ENCODE data around the gene ACVR1B.
"Not testable (repeated sequence)": the region's sequence is repeated elsewhere in the genome, so short reads cannot be mapped to it uniquely, and the experiment has no call there.

The ACVR1B gene

DNA sequence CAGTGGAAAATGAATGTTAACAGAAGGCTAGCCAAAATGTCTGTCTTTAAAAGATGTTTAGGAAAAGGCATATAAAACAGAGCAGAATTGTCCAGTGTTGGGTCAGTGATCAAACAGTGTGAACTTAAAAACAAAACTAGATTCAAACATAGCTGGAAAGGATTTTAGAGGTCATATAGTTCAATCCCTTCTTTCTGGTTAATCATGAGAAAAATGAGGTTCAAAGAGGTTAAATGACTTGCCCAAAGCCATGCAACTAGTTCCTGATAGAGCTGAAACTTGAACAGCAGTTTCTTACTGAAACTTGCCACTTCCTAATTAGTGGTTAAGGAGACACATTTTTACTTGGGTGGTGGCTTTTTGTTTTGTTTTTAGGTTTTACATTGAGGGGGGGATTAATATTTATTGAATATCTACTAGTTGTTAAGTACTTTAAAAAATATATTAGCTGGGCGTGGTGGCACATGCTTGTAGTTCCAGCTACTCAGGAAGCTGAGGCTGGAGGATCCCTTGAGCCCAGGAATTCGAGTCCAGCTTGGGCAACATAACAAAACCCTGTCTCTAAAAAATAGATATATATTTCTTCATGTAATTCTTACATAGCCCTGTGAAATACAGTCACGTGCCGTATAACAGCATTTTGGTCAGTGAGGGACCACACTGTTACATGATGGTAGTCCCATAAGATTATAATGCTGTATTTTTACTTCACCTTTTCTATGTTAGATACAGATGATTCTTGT, 20.4 kb downstream of the ACVR1B start:
- DNase-seq, result no peak

GRCh38 chr12:51972422-51972812, 20.9 kb downstream of the ACVR1B start:
- DNase-seq, result no peak

DNA sequence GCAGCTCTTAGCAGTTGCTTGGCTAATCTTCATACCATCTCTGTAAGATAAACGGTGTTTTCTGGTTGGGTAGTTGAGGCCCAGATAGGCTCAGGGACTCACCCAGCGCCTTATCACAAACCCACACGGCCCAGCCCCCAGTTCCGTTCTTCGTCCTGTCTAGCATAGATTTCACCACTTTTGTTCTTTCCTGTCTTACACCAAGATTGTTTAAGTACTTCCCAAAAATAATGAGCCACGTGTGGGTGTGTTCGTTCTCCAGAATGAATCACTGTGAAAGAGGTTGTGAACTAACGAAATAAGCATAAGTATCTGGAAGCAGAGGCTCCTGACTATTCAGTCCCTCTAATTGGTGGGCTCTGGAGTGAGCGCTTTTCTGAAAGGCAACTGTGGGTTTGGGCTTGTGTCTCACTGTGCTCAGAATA, 21.4 kb downstream of the ACVR1B start:
- peak; percentile 64 for DNase-seq

- DNase-seq, result no peak
Measured at GRCh38 chr12:51973560-51973959, 22.1 kb downstream of the ACVR1B start.

GRCh38 chr12:51974646-51975045, 23.1 kb downstream of the ACVR1B start:
- no peak for DNase-seq

GRCh38 chr12:51975196-51975595, 23.7 kb downstream of the ACVR1B start:
- no peak for DNase-seq

- no peak for DNase-seq
Measured at GRCh38 chr12:51976376-51977160, 25.1 kb downstream of the ACVR1B start.

DNA sequence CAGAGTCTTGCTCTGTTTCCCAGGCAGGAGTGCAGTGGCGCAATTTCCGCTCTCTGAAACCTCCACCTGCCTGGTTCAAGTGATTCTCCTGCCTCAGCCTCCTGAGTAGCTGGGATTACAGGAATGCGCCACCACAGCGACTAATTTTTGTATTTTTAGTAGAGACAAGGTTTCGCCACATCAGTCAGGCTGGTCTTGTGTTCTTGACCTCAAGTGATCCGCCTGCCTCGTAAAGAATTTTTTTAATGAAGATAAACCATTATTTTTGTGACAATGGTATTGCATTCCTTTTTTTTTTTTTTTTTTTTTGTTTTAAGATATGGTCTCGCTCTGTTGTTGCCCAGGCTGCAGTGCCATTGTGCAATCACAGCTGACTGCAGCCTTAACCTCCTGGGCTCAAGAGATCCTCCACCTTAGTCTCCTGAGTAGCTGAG, 25.8 kb downstream of the ACVR1B start:
- no peak for DNase-seq

GRCh38 chr12:51979306-51979705, 27.8 kb downstream of the ACVR1B start:
- DNase-seq, result not testable (repeated sequence)

GRCh38 chr12:51980051-51980808, 28.7 kb downstream of the ACVR1B start:
- peak; percentile 72 for DNase-seq

DNA sequence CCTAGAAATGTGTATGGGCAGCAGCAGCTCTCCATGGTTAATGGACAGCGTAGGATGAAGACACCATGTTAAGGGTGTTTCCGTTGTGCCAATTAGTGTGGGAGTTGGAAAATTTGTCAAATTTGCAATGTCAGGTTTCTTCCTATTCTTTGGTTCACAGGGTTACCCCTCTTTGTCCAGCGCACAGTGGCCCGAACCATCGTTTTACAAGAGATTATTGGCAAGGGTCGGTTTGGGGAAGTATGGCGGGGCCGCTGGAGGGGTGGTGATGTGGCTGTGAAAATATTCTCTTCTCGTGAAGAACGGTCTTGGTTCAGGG, 29.3 kb downstream of the ACVR1B start:
- DNase-seq, result no peak

- no peak for DNase-seq
Measured at GRCh38 chr12:51984657-51985056, 33.2 kb downstream of the ACVR1B start.

- DNase-seq, result no peak
Measured at GRCh38 chr12:51985154-51985835, 33.8 kb downstream of the ACVR1B start.

- DNase-seq, result no peak
Measured at GRCh38 chr12:51986834-51987233, 35.3 kb downstream of the ACVR1B start.

- no peak for DNase-seq
Measured at GRCh38 chr12:51992246-51992645, 40.7 kb downstream of the ACVR1B start.

GRCh38 chr12:51994539-51994820, 43.0 kb downstream of the ACVR1B start:
- DNase-seq, result no peak

GRCh38 chr12:51994959-51995358, 43.5 kb downstream of the ACVR1B start:
- DNase-seq, result no peak

GRCh38 chr12:51997136-51997535, 45.6 kb downstream of the ACVR1B start:
- no peak for DNase-seq

- no peak for DNase-seq
Measured at GRCh38 chr12:52003016-52003550, 51.6 kb downstream of the ACVR1B start.

- no peak for DNase-seq
Measured at GRCh38 chr12:52003591-52003990, 52.1 kb downstream of the ACVR1B start.

DNA sequence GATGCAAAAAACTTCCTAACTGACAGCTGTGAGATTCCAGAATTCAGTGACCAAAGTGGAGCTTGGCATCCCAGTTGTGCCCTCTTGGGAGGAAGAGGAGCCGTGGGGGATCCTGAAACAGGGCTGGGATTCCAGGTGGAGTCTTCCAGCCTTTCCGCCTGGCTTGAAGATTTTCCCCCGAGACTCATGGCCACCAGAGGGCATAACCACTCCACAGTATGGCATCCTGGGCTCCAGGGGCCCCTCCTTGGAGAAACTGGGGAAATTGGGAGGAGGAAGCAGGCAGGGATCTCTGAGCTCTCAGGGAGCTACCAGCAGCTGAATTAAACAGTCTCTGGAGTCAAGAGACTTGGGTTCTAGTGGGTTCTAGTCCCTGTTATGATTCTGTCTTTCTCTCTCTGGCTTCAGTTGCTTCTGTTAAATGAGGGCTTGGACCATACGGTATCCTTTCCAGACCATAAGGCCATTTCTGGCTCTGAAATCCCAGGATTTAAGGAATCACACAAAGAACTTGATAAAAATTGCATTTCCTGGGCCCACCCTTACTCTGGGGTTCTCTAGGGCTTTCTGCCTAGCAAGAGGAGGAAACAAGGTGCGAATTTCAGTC, 52.6 kb downstream of the ACVR1B start:
- no peak for DNase-seq

DNA sequence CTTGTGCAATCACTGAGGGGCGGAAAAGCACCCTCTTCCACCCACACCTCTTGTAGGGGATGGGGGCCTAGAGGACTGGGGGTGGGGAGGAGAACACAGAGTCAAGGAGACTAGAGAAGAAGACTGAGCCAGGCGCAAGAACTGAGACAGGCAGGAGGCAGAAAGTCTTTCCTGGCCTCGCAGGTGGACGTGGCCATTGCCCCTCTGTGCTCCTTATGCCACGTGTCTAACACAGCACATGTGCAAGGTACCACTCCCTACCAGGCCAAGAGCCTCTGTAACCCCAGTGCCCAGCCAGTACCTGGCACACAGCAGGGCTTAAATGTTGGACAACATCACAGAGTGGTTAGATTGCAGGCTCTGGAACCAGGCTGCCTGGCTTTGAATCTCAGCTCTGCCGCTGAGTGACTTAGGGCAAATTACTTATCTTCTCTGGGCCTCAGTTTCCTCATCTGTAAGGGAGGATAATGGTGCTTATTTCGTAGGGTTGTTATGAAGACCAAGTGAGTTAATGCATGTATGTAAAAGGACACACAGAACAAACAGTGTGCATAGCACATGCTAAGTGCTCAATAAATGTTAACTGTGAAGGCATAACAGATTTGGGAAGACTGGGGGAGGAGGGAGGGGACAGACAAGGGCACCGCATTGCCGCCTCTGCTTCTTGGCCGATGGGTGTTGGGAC, 53.9 kb downstream of the ACVR1B start:
- no peak for DNase-seq
